Measurements from ENCODE around the gene MYH13. TPM values are rescaled to one million over a fixed set of nuclear protein-coding genes. Genes with fewer than 3 reads are reported as not detected.

The MYH13 gene
- total RNA-seq, result 0.16 and 0.21 TPM in 2 replicates
- polyA plus RNA-seq (2012), result 0.32 TPM

- DNase-seq (ENCODE audit: low read depth), result no peak
Observed at GRCh38 chr17:10372906-10373305, at the start of gene MYH13. MYH13 (minus strand) TSS chr17:10373006; CDS start chr17:10364530, 8,476 bp downstream.

DNA sequence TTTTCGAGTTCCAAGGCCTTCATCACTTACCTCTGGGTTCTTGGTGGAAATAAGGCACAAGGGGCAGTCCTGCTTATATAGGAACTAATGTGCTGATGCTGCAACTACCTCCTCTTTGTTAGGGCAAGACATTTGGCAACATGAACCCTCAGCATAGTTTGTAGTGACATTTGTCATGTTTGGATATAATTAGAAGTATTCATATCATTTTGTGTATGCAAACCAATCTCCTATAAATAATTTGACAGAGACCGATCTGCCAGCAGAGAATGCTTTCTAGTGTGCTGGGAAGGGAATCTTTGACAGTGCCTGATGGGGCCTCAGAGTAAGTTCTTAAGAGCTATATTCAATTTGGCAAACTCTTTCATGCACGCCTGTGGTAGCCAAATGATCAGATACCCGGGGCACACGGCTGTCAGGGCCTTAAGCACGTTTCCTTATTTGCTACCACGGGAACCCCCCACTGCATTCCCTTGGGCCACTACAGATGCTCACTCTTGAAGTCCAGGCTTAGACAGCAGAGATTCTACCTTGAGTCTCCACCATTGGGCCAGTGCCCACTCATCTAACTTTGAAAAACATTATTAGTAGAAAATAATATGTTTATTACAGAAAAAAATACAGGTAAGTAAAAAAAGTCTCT lies 49.2 kb upstream of the MYH13 start, which contains the start of gene MYH8:
Gene MYH8, minus strand, starts transcription at position 51 of the 643 bp plus-strand sequence. CDS start 1,723 bp downstream, outside the sequence.
- DNase-seq (ENCODE audit: low read depth), result peak; percentile 94

GRCh38 chr17:10421211-10421610 lies 48.4 kb upstream of the MYH13 start:
- peak; percentile 59 for DNase-seq (ENCODE audit: low read depth)

DNA sequence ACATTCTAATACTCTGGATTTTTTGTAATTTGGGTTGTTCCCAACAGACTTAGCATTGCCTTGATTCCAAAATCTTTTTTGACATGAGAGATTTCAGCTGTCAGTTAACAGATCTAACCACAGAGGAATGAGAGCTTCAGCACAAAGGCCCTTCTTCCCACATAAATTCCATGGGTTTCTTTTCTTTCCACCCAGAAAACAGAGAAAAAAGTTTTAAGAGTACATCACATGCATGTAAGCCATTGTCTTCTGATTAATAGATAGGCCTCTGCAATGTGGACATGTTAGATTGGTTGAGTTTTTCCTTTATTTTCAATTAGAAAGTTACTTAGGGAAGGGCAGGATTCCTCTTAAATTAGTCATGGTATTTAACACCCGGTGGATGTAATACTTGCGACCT lies 48.0 kb upstream of the MYH13 start:
- DNase-seq (ENCODE audit: low read depth), result peak; percentile 66

DNA sequence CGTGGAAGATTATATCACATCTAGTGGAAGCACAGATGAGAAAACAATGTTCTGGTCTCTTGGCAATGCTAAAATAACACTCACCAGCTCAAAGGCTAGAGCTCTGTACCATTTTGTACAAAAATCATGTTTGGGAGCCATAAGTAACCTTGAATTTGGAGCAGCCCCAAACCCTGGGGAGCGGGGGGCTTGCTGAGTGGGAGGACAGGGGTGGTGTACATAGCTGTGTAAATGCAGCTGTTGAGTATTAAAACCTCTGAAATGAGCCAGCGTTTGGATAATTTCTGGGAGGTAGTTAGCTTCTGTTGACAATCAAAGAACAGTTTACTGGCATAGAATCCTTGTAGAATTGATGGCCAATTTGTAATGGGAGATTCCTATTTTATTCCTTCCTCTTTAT lies 44.6 kb upstream of the MYH13 start:
- DNase-seq (ENCODE audit: low read depth), result peak; percentile 33

- DNase-seq (ENCODE audit: low read depth), result no peak
Observed at GRCh38 chr17:10415161-10415560, 42.4 kb upstream of the MYH13 start.

GRCh38 chr17:10403589-10403988 lies 30.8 kb upstream of the MYH13 start:
- DNase-seq (ENCODE audit: low read depth), result no peak

DNA sequence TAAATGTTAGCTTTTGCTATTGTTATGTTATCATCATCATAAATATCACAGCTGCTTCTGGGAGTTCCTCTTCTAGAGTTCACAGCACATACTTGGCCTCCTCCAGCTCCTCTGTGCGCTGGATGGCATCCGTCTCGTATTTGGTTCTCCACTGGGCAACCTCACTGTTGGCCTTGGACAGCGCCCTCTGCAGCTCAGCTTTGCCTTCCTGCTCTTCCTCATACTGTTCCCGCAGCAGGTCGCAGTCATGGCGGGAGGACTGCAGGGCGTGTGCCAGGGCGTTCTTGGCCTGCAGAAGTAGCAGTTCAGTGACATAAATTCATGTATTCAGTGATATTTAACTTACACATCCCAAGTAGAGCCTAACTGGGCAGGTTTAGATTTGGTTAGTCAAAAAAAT lies 25.5 kb upstream of the MYH13 start:
- no peak for DNase-seq (ENCODE audit: low read depth)

DNA sequence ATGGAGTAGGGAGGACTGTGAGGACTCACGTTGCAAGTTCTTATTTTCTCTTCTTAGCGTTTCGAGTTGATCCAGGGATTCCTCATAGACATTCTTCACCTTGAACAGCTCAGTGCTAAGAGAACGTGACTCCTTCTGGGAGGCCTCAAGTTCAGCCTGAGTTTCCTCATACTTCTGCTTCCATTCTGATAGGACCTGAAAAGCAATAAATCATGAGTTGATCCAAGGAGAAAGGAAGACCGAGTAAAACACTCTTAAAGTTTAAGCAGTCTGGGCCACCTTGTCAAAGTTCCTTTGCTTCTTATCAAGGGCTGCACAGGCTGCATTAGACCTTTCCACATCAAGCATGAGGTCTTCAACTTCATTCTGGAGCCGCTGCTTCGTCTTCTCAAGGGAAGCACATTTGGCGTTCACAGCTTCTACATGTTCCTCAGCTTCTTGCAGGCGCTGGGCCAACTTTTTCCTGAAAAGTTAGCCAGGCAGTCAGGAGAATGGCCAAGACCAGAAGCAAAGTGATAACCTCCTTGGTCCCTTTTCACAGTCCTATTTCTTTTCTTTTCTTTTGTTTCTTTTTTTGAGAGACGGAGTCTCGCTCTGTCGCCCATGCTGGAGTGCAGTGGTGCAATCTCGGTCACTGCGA lies 23.8 kb upstream of the MYH13 start:
- no peak for DNase-seq (ENCODE audit: low read depth)

- no peak for DNase-seq (ENCODE audit: low read depth)
Observed at GRCh38 chr17:10394201-10394887, 21.5 kb upstream of the MYH13 start.

- no peak for DNase-seq (ENCODE audit: low read depth)
Observed at GRCh38 chr17:10392880-10393279, 20.1 kb upstream of the MYH13 start.

DNA sequence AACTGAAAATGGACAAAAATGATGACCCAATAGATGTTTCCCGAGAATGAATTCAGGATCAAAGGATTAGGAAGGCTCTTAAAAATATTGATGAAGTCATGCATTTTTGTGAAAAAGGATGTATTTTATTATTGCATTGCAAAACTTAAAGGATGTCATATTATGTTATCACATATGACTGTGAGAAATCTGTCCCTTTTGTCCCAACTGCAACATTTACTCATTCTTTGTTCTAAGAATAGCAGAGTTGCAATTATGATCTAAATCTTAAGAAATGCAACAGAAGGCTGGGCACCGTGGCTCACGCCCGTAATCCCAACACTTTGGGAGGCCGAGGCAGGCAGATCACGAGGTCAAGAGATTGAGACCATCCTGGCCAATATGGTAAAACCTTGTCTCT lies 13.1 kb upstream of the MYH13 start:
- no peak for DNase-seq (ENCODE audit: low read depth)

GRCh38 chr17:10384175-10384574 lies 11.4 kb upstream of the MYH13 start:
- DNase-seq (ENCODE audit: low read depth), result peak; percentile 99

GRCh38 chr17:10380631-10381408 lies 8.0 kb upstream of the MYH13 start:
- DNase-seq (ENCODE audit: low read depth), result peak; percentile 67

DNA sequence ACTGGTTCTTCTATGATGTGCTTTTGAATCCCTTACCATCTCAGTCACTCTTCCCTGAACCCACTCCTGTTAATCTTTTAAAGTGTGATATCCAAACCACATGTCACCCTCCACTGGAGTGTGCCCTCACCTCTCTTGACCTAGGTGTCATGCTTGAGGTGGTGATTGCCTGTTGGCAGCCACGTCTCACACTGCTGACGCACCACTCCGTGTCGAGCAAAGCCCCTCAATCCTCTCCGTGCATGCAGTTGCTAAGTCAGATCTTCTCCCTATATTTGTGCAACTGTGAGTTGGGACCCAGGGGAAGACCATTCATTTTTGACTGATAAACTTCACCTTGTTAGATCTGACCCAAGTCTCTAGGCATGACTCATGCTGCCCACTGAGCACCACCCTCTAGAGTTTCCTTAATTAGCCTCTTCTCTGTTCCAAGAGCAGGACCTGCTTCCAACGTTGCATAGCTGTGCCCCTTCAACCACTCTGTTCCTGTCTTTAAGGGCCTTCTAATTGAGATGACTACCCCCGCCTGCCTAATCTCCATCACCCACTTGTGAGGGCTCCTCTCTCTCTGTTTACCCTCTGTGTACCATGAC lies 2.7 kb downstream of the MYH13 start:
- DNase-seq (ENCODE audit: low read depth), result no peak

- DNase-seq (ENCODE audit: low read depth), result no peak
Observed at GRCh38 chr17:10369239-10369638, 3.6 kb downstream of the MYH13 start.

GRCh38 chr17:10368561-10368960 lies 4.2 kb downstream of the MYH13 start:
- DNase-seq (ENCODE audit: low read depth), result no peak

- no peak for DNase-seq (ENCODE audit: low read depth)
Observed at GRCh38 chr17:10360578-10360977, 12.2 kb downstream of the MYH13 start.

- DNase-seq (ENCODE audit: low read depth), result no peak
Observed at GRCh38 chr17:10357768-10358167, 15.0 kb downstream of the MYH13 start.

- DNase-seq (ENCODE audit: low read depth), result no peak
Observed at GRCh38 chr17:10354651-10355050, 18.2 kb downstream of the MYH13 start.

DNA sequence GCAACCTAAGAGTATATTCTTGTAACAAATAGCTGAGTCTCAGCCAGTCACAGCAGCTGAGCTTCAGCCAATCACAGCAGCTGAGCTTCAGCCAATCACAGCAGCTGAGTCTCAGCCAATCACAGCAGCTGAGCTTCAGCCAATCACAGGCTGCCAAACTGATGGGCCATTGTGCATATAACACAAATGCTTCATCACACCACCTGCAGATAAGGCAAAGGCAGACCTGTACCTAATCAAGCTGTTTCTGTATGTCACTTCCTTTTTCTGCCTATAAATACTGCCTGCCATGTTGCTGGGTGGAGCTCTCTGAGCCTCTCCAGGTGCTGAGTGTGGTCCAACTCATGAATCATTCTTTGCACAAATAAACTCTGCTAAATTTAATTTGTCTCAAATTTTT lies 19.9 kb downstream of the MYH13 start:
- no peak for DNase-seq (ENCODE audit: low read depth)

All from myocyte (in vitro differentiated cells).